H1 (cell line): ENCODE results near the gene TBC1D16. TPM values are rescaled to one million over a fixed set of nuclear protein-coding genes. Genes with fewer than 3 reads are reported as not detected.

Source experiments
- CTCF ChIA-PET: fragments of 300-600 bp; sonication (Branson Sonifier 250); formaldehyde crosslinking; loops from one replicate; lab custom pipeline; 2021; ENCODE audit not compliant: partially characterized antibody; lab: Charles Lee
- POLR2A ChIA-PET: fragments of 300-600 bp; sonication (Branson Sonifier 250); formaldehyde crosslinking; loops from one replicate; lab custom pipeline; 2021; ENCODE audit warnings: inconsistent platforms; ENCODE audit not compliant: partially characterized antibody; lab: Charles Lee
- DNase-seq, 2 experiments: peaks; one replicate each; pipeline versions ENCODE4 v3.0.0 to v3.0.0-alpha.2; 2010 to 2022; ENCODE audit warnings: low spot score in 2 of 2, low read depth in 1 of 2, mixed read lengths in 1 of 2
- FAIRE-seq: peaks from 2 replicates; lab custom pipeline; 2011; peaks lifted over from hg19 to GRCh38; lab: Jason Lieb, UNC
- H2AFZ ChIP-seq: 2 replicates; pipeline ENCODE4 v1.8.1; 2012; ENCODE audit warnings: low read length, inconsistent platforms
- H2AK5ac ChIP-seq: 2 replicates; pipeline ENCODE4 v1.6.1; 2013; ENCODE audit warnings: low read depth, low read length
- H2BK120ac ChIP-seq: replicated peaks from 2 replicates; pipeline ENCODE3; 2013; ENCODE audit warnings: low read depth, low read length, inconsistent platforms
- H2BK12ac ChIP-seq: 2 replicates; pipeline ENCODE4 v1.6.1; 2013; ENCODE audit warnings: low read depth, low read length
- H2BK15ac ChIP-seq: 2 replicates; pipeline ENCODE4 v1.6.1; 2013; ENCODE audit warnings: low read length
- H2BK20ac ChIP-seq: 2 replicates; pipeline ENCODE4 v1.6.1; 2013; ENCODE audit warnings: low read length
- H2BK5ac ChIP-seq: 2 replicates; pipeline ENCODE4 v1.6.1; 2013; ENCODE audit warnings: low read depth, low read length
- H3K14ac ChIP-seq: 2 replicates; pipeline ENCODE4 v1.6.1; 2013; ENCODE audit warnings: inconsistent platforms; ENCODE audit not compliant: insufficient read length
- H3K18ac ChIP-seq: 2 replicates; pipeline ENCODE4 v1.6.1; 2013; ENCODE audit warnings: low read length; ENCODE audit errors: extremely low read depth
- H3K23ac ChIP-seq: 2 replicates; pipeline ENCODE4 v1.6.1; 2013; ENCODE audit warnings: inconsistent platforms; ENCODE audit not compliant: insufficient read length
- H3K23me2 ChIP-seq: 2 replicates; pipeline ENCODE4 v1.6.1; 2013; ENCODE audit warnings: low read depth, low read length
- H3K27ac ChIP-seq: 2 replicates; pipeline ENCODE4 v1.6.1; 2011; ENCODE audit warnings: low read depth, low read length, inconsistent platforms
- H3K27me3 ChIP-seq, 4 experiments: replicated peaks in 1 of 4; 1 replicate in 1 of 4; 2 replicates in 3 of 4; pipeline versions ENCODE4 v1.6.1 to v1.8.1; 2011 to 2013; ENCODE audit warnings: low read length in 3 of 4, mild to moderate bottlenecking in 3 of 4, inconsistent platforms in 2 of 4, mixed read lengths in 2 of 4, moderate library complexity in 1 of 4; ENCODE audit not compliant: control insufficient read depth in 3 of 4, insufficient read depth in 3 of 4; ENCODE audit errors: extremely low read depth in 1 of 4
- H3K36me3 ChIP-seq, 4 experiments: 2 replicates each; pipeline versions ENCODE4 v1.6.1 to v1.8.1; 2011 to 2013; ENCODE audit warnings: mild to moderate bottlenecking in 4 of 4, low read length in 3 of 4, moderate library complexity in 2 of 4, control low read depth in 1 of 4, inconsistent platforms in 1 of 4; ENCODE audit not compliant: insufficient read depth in 4 of 4, control insufficient read depth in 2 of 4
- H3K4ac ChIP-seq: replicated peaks from 2 replicates; pipeline ENCODE3; 2013; ENCODE audit warnings: low read length, low read depth, mixed read lengths, inconsistent platforms; ENCODE audit not compliant: insufficient read length
- H3K4me1 ChIP-seq, 4 experiments: replicated peaks in 1 of 4; 1 replicate in 1 of 4; 2 replicates in 3 of 4; pipeline versions ENCODE4 v1.6.1 to v1.8.1; 2011 to 2013; ENCODE audit warnings: low read length in 3 of 4, inconsistent platforms in 2 of 4, mixed read lengths in 1 of 4; ENCODE audit not compliant: insufficient read depth in 4 of 4, control insufficient read depth in 3 of 4
- H3K4me2 ChIP-seq, 2 experiments: 2 replicates each; pipeline versions ENCODE4 v1.6.1 to v1.8.1; 2011 to 2013; ENCODE audit warnings: low read depth in 2 of 2, low read length in 2 of 2, control low read depth in 1 of 2, inconsistent platforms in 1 of 2, mild to moderate bottlenecking in 1 of 2; ENCODE audit not compliant: insufficient read depth in 1 of 2
- H3K4me3 ChIP-seq, 4 experiments: fragments of 200-600, 300-600 bp in 1 of 4; sonication (generic), shearing (Covaris generic), sonication (Bioruptor Twin) in 1 of 4; 2 replicates each; pipeline versions ENCODE4 v1.5.1 to v1.8.1; 2011 to 2016; ENCODE audit warnings: low read length in 4 of 4, low read depth in 3 of 4, control low read depth in 2 of 4, inconsistent platforms in 2 of 4, mild to moderate bottlenecking in 2 of 4, mixed read lengths in 1 of 4, moderate library complexity in 1 of 4; ENCODE audit not compliant: insufficient read depth in 2 of 4; ENCODE audit errors: extremely low read depth in 1 of 4
- H3K56ac ChIP-seq: replicated peaks from 2 replicates; pipeline ENCODE3; 2013; ENCODE audit warnings: low read depth, mild to moderate bottlenecking, mixed read lengths, low read length, inconsistent platforms; ENCODE audit not compliant: insufficient read length
- H3K79me1 ChIP-seq: 2 replicates; pipeline ENCODE4 v1.6.1; 2013; ENCODE audit warnings: low read depth, low read length, control low read depth
- H3K79me2 ChIP-seq, 2 experiments: 2 replicates each; pipeline versions ENCODE4 v1.6.1 to v1.8.1; 2012 to 2013; ENCODE audit warnings: low read length in 2 of 2, mild to moderate bottlenecking in 2 of 2, inconsistent platforms in 1 of 2; ENCODE audit not compliant: insufficient read depth in 2 of 2, control insufficient read depth in 1 of 2
- H3K9ac ChIP-seq, 4 experiments: replicated peaks in 1 of 4; 1 replicate in 1 of 4; 2 replicates in 3 of 4; pipeline versions ENCODE4 v1.6.1 to v1.8.1; 2011 to 2013; ENCODE audit warnings: low read depth in 3 of 4, low read length in 3 of 4, control low read depth in 2 of 4, mild to moderate bottlenecking in 2 of 4, moderate library complexity in 2 of 4, inconsistent platforms in 1 of 4; ENCODE audit errors: extremely low read depth in 1 of 4
- H3K9me3 ChIP-seq, 2 experiments: 2 replicates each; pipeline versions ENCODE4 v1.6.1 to v1.8.1; 2012 to 2013; ENCODE audit warnings: mild to moderate bottlenecking in 2 of 2, moderate library complexity in 2 of 2, control low read depth in 1 of 2, inconsistent platforms in 1 of 2, low read depth in 1 of 2, low read length in 1 of 2, mixed read lengths in 1 of 2; ENCODE audit not compliant: insufficient read depth in 2 of 2
- H4K20me1 ChIP-seq, 2 experiments: replicated peaks in 1 of 2; 2 replicates each; pipeline versions ENCODE3 to v1.8.1; 2011 to 2013; ENCODE audit warnings: inconsistent platforms in 2 of 2, low read length in 2 of 2, mild to moderate bottlenecking in 1 of 2; ENCODE audit not compliant: insufficient read depth in 2 of 2, control insufficient read depth in 1 of 2
- H4K5ac ChIP-seq: 2 replicates; pipeline ENCODE4 v1.6.1; 2013; ENCODE audit warnings: low read length, low read depth, mixed read lengths, inconsistent platforms; ENCODE audit not compliant: insufficient read length
- H4K8ac ChIP-seq: 2 replicates; pipeline ENCODE4 v1.8.0; 2013; ENCODE audit warnings: mild to moderate bottlenecking, moderate library complexity, low read length, inconsistent platforms; ENCODE audit not compliant: insufficient read depth; ENCODE audit errors: extremely low read depth
- H4K91ac ChIP-seq: replicated peaks from 2 replicates; pipeline ENCODE3; 2013; ENCODE audit warnings: low read length, mixed read lengths, inconsistent platforms; ENCODE audit not compliant: insufficient read length
- RXRA ChIP-seq: IDR thresholded peaks from 2 replicates; pipeline ENCODE4 v1.6.1; 2011; ENCODE audit warnings: low read depth, mild to moderate bottlenecking, low read length, moderate library complexity; ENCODE audit not compliant: insufficient read depth
- WGBS, 2 experiments: shearing (Covaris generic) in 1 of 2; methylation state at CpG; one replicate each; pipeline versions ENCODE4 v1.1.6 to v1.1.7; 2013 to 2015; ENCODE audit warnings: low lambda C conversion rate in 2 of 2, mixed read lengths in 2 of 2, inconsistent platforms in 1 of 2, low coverage in 1 of 2, missing lambda C conversion rate in 1 of 2; ENCODE audit not compliant: insufficient replicate concordance in 2 of 2, insufficient coverage in 1 of 2, insufficient read length in 1 of 2; ENCODE audit errors: extremely low coverage in 1 of 2, missing lambda C conversion rate in 1 of 2; 5-methylcytosine and 5-hydroxymethylcytosine counted together
- polyA plus RNA-seq, 7 experiments: library from polyadenylated mRNA; depleted of rRNA in 3 of 7; stranded (reverse) in 5 of 7; unstranded in 2 of 7; fragments of >200 nt in 5 of 7; fragments of 200-250 nt in 2 of 7; gene quantifications; 1 replicate in 5 of 7; 2 replicates in 1 of 7; 4 replicates in 1 of 7; pipeline versions ENCODE4 v1.2.1 to v1.2.3, GENCODE V29; 2011 to 2013; ENCODE audit warnings: missing spikeins in 2 of 7, mixed read lengths in 2 of 7
- total RNA-seq: library from RNA; stranded (reverse); fragmentation: NEBNext Ultra II Directional; extraction: Animal tissue kit (Norgen Biotek cat#: 25700); gene quantifications from 2 replicates; pipeline ENCODE4 v1.2.1, GENCODE V29; 2021

Gene TBC1D16
- total and polyA plus RNA-seq, 2 of the 8 experiments (the other 6 are each of a cell fraction or from before 2014, with no cell fraction given) = 21.1 to 109 TPM

- H3K4me3 ChIP-seq = no peak overlapping the region
- no peak overlapping the region for H2AFZ ChIP-seq
- no peak overlapping the region for H4K5ac ChIP-seq
- no peak overlapping the region for H3K23ac ChIP-seq
- no peak overlapping the region for H2BK20ac ChIP-seq
- no peak overlapping the region for H3K27ac ChIP-seq
- no peak overlapping the region for H2BK5ac ChIP-seq
- H3K9me3 ChIP-seq = no peaks in the 10 kb centered on the region
- H2BK12ac ChIP-seq = no peak overlapping the region
- peaks cover 0 to 7% (median 5%) of the 10 kb centered on the region in 4 experiments; a peak in 6 of 7 replicates for H3K4me1 ChIP-seq
- H2BK15ac ChIP-seq = no peak overlapping the region
- no peak overlapping the region for H3K14ac ChIP-seq
- H3K79me2 ChIP-seq = no peaks in the 10 kb centered on the region
- H2BK120ac ChIP-seq = no peak overlapping the region
- FAIRE-seq (no peak), DNase-seq (no peak)
- no peaks in the 10 kb centered on the region for H3K79me1 ChIP-seq
- H3K18ac ChIP-seq = no peak overlapping the region
- no peaks in the 10 kb centered on the region; a peak in 2 of 7 replicates for H3K27me3 ChIP-seq
- no peaks in the 10 kb centered on the region for H3K36me3 ChIP-seq
- no peak overlapping the region for H2AK5ac ChIP-seq
- WGBS, 2 experiments = 90% methylated on average over 20 of the region's 20 CpGs; no CpG with 5 or more reads in 1 of the 2 experiments
- no peak overlapping the region for H3K9ac ChIP-seq
- no peak overlapping the region for H3K56ac ChIP-seq
- H4K8ac ChIP-seq = peak overlapping the region; percentile 63; the same call in 1 of the 2 replicates
- TF ChIP-seq RXRA = no peak
- H3K4me2 ChIP-seq = no peak overlapping the region
- no peak overlapping the region for H4K91ac ChIP-seq
- ChIA-PET CTCF (interaction anchor here (0.6 to 1.3 kb wide), 5 partner anchors 12 to 122 kb away, joined by 3 read pairs; partner anchors contain the start of gene CBX4), POLR2A (interaction anchor here (1.0 kb wide), 1 partner anchor 25 kb away, joined by 3 read pairs; no protein-coding TSS in a partner anchor)
- no peak overlapping the region for H3K4ac ChIP-seq
- no peaks in the 10 kb centered on the region for H3K23me2 ChIP-seq
- no peaks in the 10 kb centered on the region for H4K20me1 ChIP-seq
Observed at GRCh38 chr17:79911430-79912399, 124.0 kb downstream of the TBC1D16 start.
